ENCODE data around the gene ARHGDIB. TPM values are rescaled to one million over a fixed set of nuclear protein-coding genes. Genes with fewer than 3 reads are reported as not detected.

Gene ARHGDIB
- total and polyA plus RNA-seq, 8 donors: 60.9 to 314 (median 78.4) TPM

GRCh38 chr12:14950982-14951746 lies 10.2 kb downstream of the ARHGDIB start:
- peaks cover 0 to 40% of the 10 kb centered on the region in 2 donors for H3K36me3 ChIP-seq
- H3K9me3 ChIP-seq: no peaks in the 10 kb centered on the region
- ATAC-seq: peak; percentile 57
- no peak for DNase-seq
- H3K27me3 ChIP-seq: no peaks in the 10 kb centered on the region
- peak overlapping the region; percentile 82 to 98 for H3K27ac ChIP-seq
- peaks cover 42 to 99% of the 10 kb centered on the region in 2 donors for H3K4me1 ChIP-seq
- intact Hi-C loops (cut with DNase I): no loop called here
- TF ChIP-seq, protein P1, sequence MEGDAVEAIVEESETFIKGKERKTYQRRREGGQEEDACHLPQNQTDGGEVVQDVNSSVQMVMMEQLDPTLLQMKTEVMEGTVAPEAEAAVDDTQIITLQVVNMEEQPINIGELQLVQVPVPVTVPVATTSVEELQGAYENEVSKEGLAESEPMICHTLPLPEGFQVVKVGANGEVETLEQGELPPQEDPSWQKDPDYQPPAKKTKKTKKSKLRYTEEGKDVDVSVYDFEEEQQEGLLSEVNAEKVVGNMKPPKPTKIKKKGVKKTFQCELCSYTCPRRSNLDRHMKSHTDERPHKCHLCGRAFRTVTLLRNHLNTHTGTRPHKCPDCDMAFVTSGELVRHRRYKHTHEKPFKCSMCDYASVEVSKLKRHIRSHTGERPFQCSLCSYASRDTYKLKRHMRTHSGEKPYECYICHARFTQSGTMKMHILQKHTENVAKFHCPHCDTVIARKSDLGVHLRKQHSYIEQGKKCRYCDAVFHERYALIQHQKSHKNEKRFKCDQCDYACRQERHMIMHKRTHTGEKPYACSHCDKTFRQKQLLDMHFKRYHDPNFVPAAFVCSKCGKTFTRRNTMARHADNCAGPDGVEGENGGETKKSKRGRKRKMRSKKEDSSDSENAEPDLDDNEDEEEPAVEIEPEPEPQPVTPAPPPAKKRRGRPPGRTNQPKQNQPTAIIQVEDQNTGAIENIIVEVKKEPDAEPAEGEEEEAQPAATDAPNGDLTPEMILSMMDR (IDR thresholded peaks at IDR 0.05): no peak
- no peak overlapping the region for H3K4me3 ChIP-seq

- H3K27me3 ChIP-seq: no peaks in the 10 kb centered on the region
- DNase-seq (no peak), ATAC-seq (no peak)
- H3K27ac ChIP-seq: peak overlapping the region; percentile 74 to 98
- peaks cover 42 to 96% of the 10 kb centered on the region in 2 donors for H3K4me1 ChIP-seq
- no peak overlapping the region for H3K4me3 ChIP-seq
- intact Hi-C loops (cut with DNase I): no loop called here
- H3K9me3 ChIP-seq: no peaks in the 10 kb centered on the region
- TF ChIP-seq, protein P1 (IDR thresholded peaks at IDR 0.05): no peak
- H3K36me3 ChIP-seq: peaks cover 0 to 47% of the 10 kb centered on the region in 2 donors
Observed at GRCh38 chr12:14950421-14950820, 11.0 kb downstream of the ARHGDIB start.

DNA sequence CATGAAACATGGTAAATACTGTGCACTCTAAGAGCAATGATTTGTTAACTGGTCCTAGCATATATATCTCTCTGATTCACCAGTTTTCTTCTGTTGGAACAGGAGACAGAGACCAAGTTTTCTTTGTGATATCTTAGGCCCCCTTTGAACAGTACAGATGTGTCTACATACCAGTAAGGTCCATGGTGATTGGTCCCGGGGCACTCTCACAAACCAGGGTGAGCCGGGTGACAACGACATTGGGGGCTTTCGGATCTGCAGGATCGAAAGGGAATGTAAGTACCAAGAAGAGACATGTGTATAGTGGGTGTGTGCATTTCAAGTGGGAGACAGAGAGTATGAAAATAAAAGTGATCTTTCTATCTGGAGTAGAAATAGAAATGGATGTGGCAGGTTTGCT lies 11.8 kb downstream of the ARHGDIB start:
- Histone ChIP-seq H3K9me3 (no peaks in the 10 kb centered on the region), H3K4me3 (no peak overlapping the region), H3K27me3 (no peaks in the 10 kb centered on the region), H3K27ac (peak overlapping the region; percentile 74 to 98), H3K4me1 (peaks cover 42 to 90% of the 10 kb centered on the region in 2 donors), H3K36me3 (peaks cover 0 to 55% of the 10 kb centered on the region in 2 donors)
- ATAC-seq (no peak), DNase-seq (no peak)
- TF ChIP-seq, protein P1 (IDR thresholded peaks at IDR 0.05): no peak
- intact Hi-C loops (cut with DNase I): no loop called here

- Histone ChIP-seq H3K9me3 (no peaks in the 10 kb centered on the region), H3K4me1 (peaks cover 35 to 80% of the 10 kb centered on the region in 2 donors), H3K27me3 (no peaks in the 10 kb centered on the region), H3K36me3 (peaks cover 0 to 64% of the 10 kb centered on the region in 2 donors), H3K4me3 (no peak overlapping the region), H3K27ac (peak overlapping the region; percentile 74 to 98)
- ATAC-seq: peak; percentile 60
- TF ChIP-seq, protein P1 (IDR thresholded peaks at IDR 0.05): no peak
- peak in 2 of 4 donors; percentile 31 to 58 for DNase-seq
- intact Hi-C loops (cut with DNase I): no loop called here
Observed at GRCh38 chr12:14948672-14949071, 12.7 kb downstream of the ARHGDIB start.

DNA sequence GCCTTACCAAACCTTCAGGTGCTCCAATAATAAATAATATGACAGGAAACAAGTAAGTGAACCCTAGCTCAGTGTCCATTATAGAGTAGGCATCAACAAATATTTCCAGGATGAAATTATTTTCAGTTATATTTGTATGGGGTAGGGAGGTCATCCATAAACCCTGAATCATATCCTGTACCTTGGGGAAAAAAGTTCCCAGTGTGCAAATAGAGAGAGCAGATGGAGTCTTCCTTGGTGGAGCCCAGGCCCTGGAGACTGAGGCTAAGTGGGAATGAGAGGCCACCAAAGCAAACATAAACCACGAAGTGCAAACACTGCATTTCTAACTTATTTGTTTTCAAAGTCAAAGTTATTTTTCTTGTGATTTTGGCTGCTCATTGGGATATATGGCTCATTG lies 14.5 kb downstream of the ARHGDIB start:
- Histone ChIP-seq H3K27ac (peak overlapping the region in 1 of 2 donors; percentile 98), H3K4me3 (no peak overlapping the region), H3K36me3 (peaks cover 0 to 82% of the 10 kb centered on the region in 2 donors), H3K27me3 (no peaks in the 10 kb centered on the region), H3K9me3 (no peaks in the 10 kb centered on the region), H3K4me1 (peaks cover 18 to 62% of the 10 kb centered on the region in 2 donors)
- ATAC-seq: peak; percentile 43
- intact Hi-C loops (cut with DNase I): no loop called here
- TF ChIP-seq, protein P1 (IDR thresholded peaks at IDR 0.05): no peak
- DNase-seq: no peak

All from left lung (tissue), 10 donors.